ENCODE results near the gene PRR16.

- TF ChIP-seq POLR2AphosphoS5 (IDR thresholded peaks at IDR 0.05) (no peak), CTCF (IDR thresholded peaks at IDR 0.05) (no peak), POLR2A (IDR thresholded peaks at IDR 0.05) (no peak)
These were observed 43.8 kb downstream of the PRR16 start for GRCh38 chr5:120507800-120508463.
